Calu3 (cell line): Measurements from ENCODE around the gene EPB42. TPM values are rescaled to one million over a fixed set of nuclear protein-coding genes. Genes with fewer than 3 reads are reported as not detected.
A peak's percentile ranks its signal among the peaks of the same experiment; 100 is the strongest.
"Not testable (repeated sequence)": the region's sequence is repeated elsewhere in the genome, so short reads cannot be mapped to it uniquely, and the experiment has no call there.

Experiments used
- BruUV-seq: library from RNA; stranded (reverse); fragments of 400-500 nt; replicated peaks from 2 replicates; lab custom pipeline; 2021; lab: Mats Ljungman, UMichigan
- CTCF ChIA-PET: fragments of 300-600 bp; sonication (Branson Sonifier 250); formaldehyde crosslinking; loops from one replicate; lab custom pipeline; 2022; ENCODE audit warnings: antibody characterized with exemption; lab: Charles Lee
- DNase-seq: peaks from one replicate; pipeline ENCODE4 v3.0.0; 2022
- H3K27ac Mint-ChIP-seq: one replicate; pipeline ENCODE4 v1.8.0; 2022; ENCODE audit warnings: mixed read lengths; ENCODE audit not compliant: unreplicated experiment
- H3K27me3 Mint-ChIP-seq: one replicate; pipeline ENCODE4 v1.8.0; 2022; ENCODE audit warnings: mixed read lengths; ENCODE audit not compliant: unreplicated experiment
- H3K36me3 Mint-ChIP-seq: one replicate; pipeline ENCODE4 v1.8.0; 2022; ENCODE audit warnings: mild to moderate bottlenecking, moderate library complexity, mixed read lengths; ENCODE audit not compliant: insufficient read depth, unreplicated experiment
- H3K4me1 Mint-ChIP-seq: one replicate; pipeline ENCODE4 v1.8.0; 2022; ENCODE audit warnings: mild to moderate bottlenecking, low read depth, mixed read lengths; ENCODE audit not compliant: unreplicated experiment
- H3K4me3 Mint-ChIP-seq: one replicate; pipeline ENCODE4 v1.8.0; 2022; ENCODE audit warnings: mild to moderate bottlenecking, low read depth, moderate library complexity, mixed read lengths; ENCODE audit not compliant: unreplicated experiment
- H3K9me3 Mint-ChIP-seq: one replicate; pipeline ENCODE4 v1.8.0; 2022; ENCODE audit warnings: low read depth, mixed read lengths; ENCODE audit not compliant: unreplicated experiment
- intact Hi-C: fragments of 100-400 bp; cut with micrococcal nuclease; formaldehyde crosslinking; loops from one replicate; pipeline ENCODE4 v1.10.0; 2022; ENCODE audit not compliant: unreplicated experiment
- total RNA-seq: library from RNA; stranded (reverse); gene quantifications from 2 replicates; pipeline ENCODE4 v1.2.3, GENCODE V29; 2022
- TF ChIP-seq, protein P1 (sequence below): fragments of 200-600 bp; IDR thresholded peaks from one replicate; pipeline ENCODE4 v1.8.0; 2022; ENCODE audit warnings: antibody characterized with exemption; ENCODE audit not compliant: unreplicated experiment

Gene EPB42
- total RNA-seq, 1 experiment from 2014 or later, result not detected

DNA sequence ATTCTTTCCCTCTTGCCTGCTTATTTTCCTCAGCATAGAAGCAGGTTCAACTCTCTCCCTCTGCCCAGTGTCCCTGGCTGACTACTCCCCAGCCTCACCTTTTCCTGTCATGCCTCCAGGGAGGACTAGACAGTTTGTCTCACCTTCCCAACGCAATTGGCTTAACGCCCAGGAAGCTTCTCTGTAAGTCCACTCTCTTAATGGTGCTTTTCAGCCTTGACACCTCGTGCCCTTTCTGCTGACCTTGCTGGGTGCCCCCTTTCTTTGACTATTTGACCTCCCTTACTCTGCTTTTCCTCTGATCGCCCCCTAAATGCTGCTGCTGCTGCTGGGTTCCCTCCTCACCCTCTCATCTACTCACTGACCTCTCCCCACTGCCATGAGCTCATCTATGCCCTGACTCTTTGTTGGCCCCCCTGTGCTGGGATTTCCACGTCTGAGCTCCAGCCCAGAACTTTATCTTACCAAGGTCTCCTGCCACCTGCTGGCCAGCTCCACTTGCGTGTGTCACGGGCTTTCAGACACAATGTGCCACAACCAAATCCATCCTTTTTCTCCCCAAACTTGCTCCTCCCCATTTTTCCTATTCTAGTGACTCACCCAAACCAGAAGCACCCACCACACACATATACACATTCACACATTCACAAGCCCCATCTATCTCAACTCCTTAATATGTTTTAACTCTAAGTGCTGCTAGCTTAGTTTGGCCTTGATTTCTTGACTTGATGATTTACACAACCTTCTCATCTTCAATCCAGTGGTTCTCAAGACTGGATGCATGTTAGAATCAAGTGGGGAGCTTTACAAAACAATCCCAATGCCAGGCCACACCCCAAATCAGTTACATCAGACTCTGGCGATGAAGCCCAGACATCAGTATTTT lies 16.6 kb downstream of the EPB42 start:
- DNase-seq, result peak; percentile 46
- Mint-ChIP-seq H3K27me3 (peaks cover 71% of the 10 kb centered on the region), H3K4me1 (peaks cover 5% of the 10 kb centered on the region), H3K9me3 (no peaks in the 10 kb centered on the region), H3K36me3 (no peaks in the 10 kb centered on the region), H3K27ac (no peak overlapping the region), H3K4me3 (no peak overlapping the region)
- TF ChIP-seq, protein P1, sequence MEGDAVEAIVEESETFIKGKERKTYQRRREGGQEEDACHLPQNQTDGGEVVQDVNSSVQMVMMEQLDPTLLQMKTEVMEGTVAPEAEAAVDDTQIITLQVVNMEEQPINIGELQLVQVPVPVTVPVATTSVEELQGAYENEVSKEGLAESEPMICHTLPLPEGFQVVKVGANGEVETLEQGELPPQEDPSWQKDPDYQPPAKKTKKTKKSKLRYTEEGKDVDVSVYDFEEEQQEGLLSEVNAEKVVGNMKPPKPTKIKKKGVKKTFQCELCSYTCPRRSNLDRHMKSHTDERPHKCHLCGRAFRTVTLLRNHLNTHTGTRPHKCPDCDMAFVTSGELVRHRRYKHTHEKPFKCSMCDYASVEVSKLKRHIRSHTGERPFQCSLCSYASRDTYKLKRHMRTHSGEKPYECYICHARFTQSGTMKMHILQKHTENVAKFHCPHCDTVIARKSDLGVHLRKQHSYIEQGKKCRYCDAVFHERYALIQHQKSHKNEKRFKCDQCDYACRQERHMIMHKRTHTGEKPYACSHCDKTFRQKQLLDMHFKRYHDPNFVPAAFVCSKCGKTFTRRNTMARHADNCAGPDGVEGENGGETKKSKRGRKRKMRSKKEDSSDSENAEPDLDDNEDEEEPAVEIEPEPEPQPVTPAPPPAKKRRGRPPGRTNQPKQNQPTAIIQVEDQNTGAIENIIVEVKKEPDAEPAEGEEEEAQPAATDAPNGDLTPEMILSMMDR, result peak; percentile 18
- intact Hi-C loops, result loop anchor here (1.0 kb wide), 1 partner anchor 500 kb away; no protein-coding TSS in a partner anchor
- CTCF ChIA-PET, result interaction anchor here (0.5 to 1.1 kb wide), 7 partner anchors 9 to 1501 kb away, joined by 3 to 6 read pairs (median 4); no protein-coding TSS in a partner anchor
- no TSS peak for BruUV-seq

DNA sequence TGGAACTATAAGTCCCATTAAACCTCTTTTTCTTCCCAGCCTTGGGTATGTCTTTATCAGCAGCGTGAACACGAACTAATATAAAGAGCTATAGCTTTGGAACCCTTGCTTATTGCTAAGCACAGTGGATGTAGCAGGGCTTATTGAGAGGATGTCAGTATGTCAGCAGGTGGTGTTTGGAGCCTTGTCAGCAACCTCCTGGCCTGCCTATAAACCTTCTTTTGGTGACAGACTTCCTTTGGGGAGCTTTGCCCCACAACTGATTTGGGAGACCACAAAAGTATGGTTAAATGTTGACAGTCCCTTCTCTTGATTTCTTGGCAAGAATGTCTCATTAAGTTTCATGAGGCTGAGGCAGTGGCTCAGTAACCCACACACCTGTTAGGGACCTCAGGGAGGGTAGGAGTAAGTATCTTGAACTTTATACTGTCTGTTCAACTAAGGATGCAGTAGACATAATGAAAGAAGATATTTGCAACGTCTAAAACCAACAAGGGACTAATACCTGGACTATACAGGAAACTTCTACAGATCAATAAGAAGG lies 20.8 kb downstream of the EPB42 start:
- CTCF ChIA-PET, result no interaction called here
- TF ChIP-seq, protein P1, result no peak
- Mint-ChIP-seq H3K27me3 (peaks cover 34% of the 10 kb centered on the region), H3K4me1 (peaks cover 5% of the 10 kb centered on the region), H3K36me3 (no peaks in the 10 kb centered on the region), H3K4me3 (no peak overlapping the region), H3K27ac (no peak overlapping the region), H3K9me3 (no peaks in the 10 kb centered on the region)
- intact Hi-C loops, result no loop called here
- DNase-seq, result no peak
- no TSS peak for BruUV-seq

DNA sequence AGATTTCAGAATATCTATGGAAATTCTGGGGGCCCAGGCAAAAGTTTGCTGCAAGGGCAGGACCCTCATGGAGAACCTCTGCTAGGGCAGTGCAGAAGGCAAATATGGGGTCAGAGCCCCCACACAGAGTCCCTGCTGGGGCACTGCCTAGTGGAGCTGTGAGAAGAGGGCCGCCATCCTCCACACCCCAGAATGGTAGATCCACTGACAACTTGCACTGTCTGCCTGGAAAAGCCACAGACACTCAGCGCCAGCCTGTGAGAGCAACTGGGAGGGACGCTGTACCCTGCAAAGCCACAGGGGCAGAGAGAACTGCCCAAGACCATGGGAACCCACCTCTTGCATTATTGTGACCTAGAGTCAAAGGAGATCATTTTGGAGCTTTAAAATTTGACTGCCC lies 21.8 kb downstream of the EPB42 start:
- H3K4me1 Mint-ChIP-seq, result peaks cover 2% of the 10 kb centered on the region
- TF ChIP-seq, protein P1, result no peak
- H3K27ac Mint-ChIP-seq, result no peak overlapping the region
- H3K27me3 Mint-ChIP-seq, result peaks cover 24% of the 10 kb centered on the region
- no peak for DNase-seq
- BruUV-seq, result no TSS peak
- H3K36me3 Mint-ChIP-seq, result no peaks in the 10 kb centered on the region
- intact Hi-C loops, result no loop called here
- H3K9me3 Mint-ChIP-seq, result no peaks in the 10 kb centered on the region
- CTCF ChIA-PET, result no interaction called here
- H3K4me3 Mint-ChIP-seq, result no peak overlapping the region

DNA sequence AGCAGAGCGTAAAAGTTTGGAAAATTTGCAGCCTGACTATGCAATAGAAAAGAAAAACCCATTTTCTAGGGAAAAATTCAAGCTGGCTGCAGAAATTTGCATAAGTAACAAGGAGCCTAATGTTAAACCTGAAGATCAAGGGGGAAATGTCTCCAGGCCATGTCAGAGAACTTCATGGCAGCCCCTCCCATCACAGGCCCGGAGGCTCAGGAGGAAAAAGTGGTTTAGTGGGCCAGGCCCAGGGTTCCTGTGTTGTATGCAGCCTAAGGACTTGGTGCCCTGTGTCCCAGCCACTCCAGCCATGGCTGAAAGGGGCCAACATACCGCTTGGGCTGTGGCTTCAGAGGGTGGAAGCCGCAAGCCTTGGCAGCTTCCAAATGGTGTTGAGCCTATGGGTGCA lies 22.3 kb downstream of the EPB42 start:
- BruUV-seq, H3K4me3 Mint-ChIP-seq, H3K4me1 Mint-ChIP-seq, H3K36me3 Mint-ChIP-seq, H3K27ac Mint-ChIP-seq, DNase-seq, H3K9me3 Mint-ChIP-seq, CTCF ChIA-PET, intact Hi-C loops: not testable (repeated sequence)
- H3K27me3 Mint-ChIP-seq, result peaks cover 20% of the 10 kb centered on the region

DNA sequence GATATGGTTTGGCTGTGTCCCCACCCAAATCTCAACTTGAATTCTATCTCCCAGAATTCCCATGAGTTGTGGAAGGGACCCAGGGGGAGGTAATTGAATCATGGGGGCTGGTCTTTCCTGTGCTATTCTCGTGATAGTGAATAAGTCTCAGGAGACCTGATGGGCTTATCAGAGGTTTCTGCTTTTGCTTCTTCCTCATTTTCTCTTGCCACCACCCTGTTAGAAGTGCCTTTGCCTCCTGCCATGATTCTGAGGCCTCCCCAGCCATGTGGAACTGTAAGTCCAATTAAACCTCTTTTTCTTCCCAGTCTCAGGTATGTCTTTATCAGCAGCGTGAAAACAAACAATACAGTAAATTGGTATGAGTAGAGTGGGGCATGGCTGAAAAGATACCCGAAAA lies 23.0 kb downstream of the EPB42 start:
- intact Hi-C loops, H3K36me3 Mint-ChIP-seq, BruUV-seq, H3K9me3 Mint-ChIP-seq, H3K27ac Mint-ChIP-seq, DNase-seq, H3K4me3 Mint-ChIP-seq, H3K4me1 Mint-ChIP-seq, CTCF ChIA-PET: not testable (repeated sequence)
- peaks cover 12% of the 10 kb centered on the region for H3K27me3 Mint-ChIP-seq
